K562 (cell line): ENCODE results near the gene SKOR1. TPM values are rescaled to one million over a fixed set of nuclear protein-coding genes. Genes with fewer than 3 reads are reported as not detected.

Source experiments
- ATF1 ChIP-seq, 2 experiments: fragments of 450-650 bp in 1 of 2; IDR thresholded peaks; 2 replicates each; pipeline ENCODE4 v1.6.1; 2016; ENCODE audit warnings: missing compliant biosample characterization in 1 of 2, missing genetic modification characterization in 1 of 2
- EP400 ChIP-seq: fragments of 450-650 bp; IDR thresholded peaks from 2 replicates; pipeline ENCODE4 v1.6.1; 2017; ENCODE audit warnings: antibody characterized with exemption, mild to moderate bottlenecking, moderate library complexity
- ESRRB ChIP-seq: fragments of 250-450 bp; sonication (Bioruptor Pico); IDR thresholded peaks from 2 replicates; pipeline ENCODE4 v1.5.0; 2020; ENCODE audit warnings: mild to moderate bottlenecking, moderate library complexity, borderline replicate concordance
- GABPB1 ChIP-seq: sonication (generic); formaldehyde crosslinking; IDR thresholded peaks from 2 replicates; pipeline ENCODE4 v1.8.0; 2022; ENCODE audit warnings: mild to moderate bottlenecking, missing genetic modification reagents
- LCOR ChIP-seq: sonication (generic); formaldehyde crosslinking; IDR thresholded peaks from 2 replicates; pipeline ENCODE4 v1.8.0; 2022; ENCODE audit warnings: mild to moderate bottlenecking, missing genetic modification reagents
- PHB2 ChIP-seq: fragments of 450-650 bp; IDR thresholded peaks from 2 replicates; pipeline ENCODE4 v1.6.1; 2017; ENCODE audit warnings: low read depth
- TBP ChIP-seq: optimal IDR thresholded peaks from 2 replicates; pipeline ENCODE3; 2011; ENCODE audit warnings: low read depth, low read length, improper control_type of control experiment
- XRCC4 ChIP-seq: IDR thresholded peaks from one replicate; pipeline ENCODE4 v1.6.1; 2011; ENCODE audit not compliant: insufficient read depth, insufficient read length; ENCODE audit errors: extremely low read depth
- ZBTB7A ChIP-seq: IDR thresholded peaks from 2 replicates; pipeline ENCODE4 v1.6.1; 2011; ENCODE audit warnings: low read depth, mild to moderate bottlenecking, low read length, moderate library complexity, borderline replicate concordance; ENCODE audit not compliant: control insufficient read depth
- ZNF134 ChIP-seq: fragments of 250-450 bp; sonication (Bioruptor Pico); conservative IDR thresholded peaks from 2 replicates; pipeline ENCODE4 v1.4.0; 2020
- ZNF212 ChIP-seq: fragments of 450-650 bp; formaldehyde crosslinking; IDR thresholded peaks from 2 replicates; pipeline ENCODE4 v1.4.0; 2020; ENCODE audit warnings: mild to moderate bottlenecking
- polyA plus RNA-seq, 8 experiments: library from polyadenylated mRNA; depleted of rRNA in 4 of 8; stranded (reverse) in 5 of 8; unstranded in 3 of 8; fragments of >200 nt; fragmentation: Nextera tagmentation in 2 of 8; fragmentation: Illumina TruSeq in 1 of 8; extraction: Ambion mirVana in 2 of 8; extraction: Trizol in 1 of 8; gene quantifications; 2 replicates each; pipeline versions ENCODE4 v1.2.1 to v1.2.3, GENCODE V29; 2011 to 2014; ENCODE audit warnings: inconsistent platforms in 1 of 8, missing spikeins in 1 of 8
- total RNA-seq, 7 experiments: library from RNA; depleted of rRNA in 6 of 7; stranded (reverse); fragments of >200 nt in 6 of 7; fragmentation: Illumina TruSeq in 2 of 7; extraction: Trizol in 2 of 7; gene quantifications; 2 replicates each; pipeline versions ENCODE4 v1.2.1 to v1.2.3, GENCODE V29; 2011 to 2021; ENCODE audit warnings: low replicate concordance in 1 of 7
- TF ChIP-seq, protein P1 (sequence below): IDR thresholded peaks from 2 replicates; pipeline ENCODE4 v1.6.1; 2016; ENCODE audit warnings: missing genetic modification characterization, missing compliant biosample characterization
- TF ChIP-seq, protein P2 (sequence below), 2 experiments: fragments of 450-650 bp in 1 of 2; sonication (generic) in 1 of 2; formaldehyde crosslinking; conservative IDR thresholded peaks; 2 replicates each; pipeline versions ENCODE4 v1.4.0 to v1.8.1; 2020 to 2022; ENCODE audit warnings: mild to moderate bottlenecking in 1 of 2, missing genetic modification reagents in 1 of 2
- TF ChIP-seq, protein P3 (sequence below): fragments of 200-400 bp; formaldehyde crosslinking; IDR thresholded peaks from 2 replicates; pipeline ENCODE4 v1.6.1; 2017; ENCODE audit warnings: mild to moderate bottlenecking, low read depth, low read length, moderate library complexity
- TF ChIP-seq, protein P4 (sequence below): fragments of 450-650 bp; formaldehyde crosslinking; IDR thresholded peaks from 2 replicates; pipeline ENCODE4 v1.4.0; 2022; ENCODE audit warnings: missing genetic modification characterization
- TF ChIP-seq, protein P5 (sequence below): sonication (generic); formaldehyde crosslinking; IDR thresholded peaks from 2 replicates; pipeline ENCODE4 v1.8.1; 2023; ENCODE audit warnings: mild to moderate bottlenecking, missing genetic modification reagents, moderate library complexity
- TF ChIP-seq, protein P6 (sequence below): sonication (generic); formaldehyde crosslinking; IDR thresholded peaks from 2 replicates; pipeline ENCODE4 v1.8.1; 2023; ENCODE audit warnings: mild to moderate bottlenecking, missing genetic modification reagents

The SKOR1 gene
- total and polyA plus RNA-seq, 9 of the 15 experiments (the other 6 are each of a cell fraction or from before 2014, with no cell fraction given): 0.04 to 0.41 (median 0.09) TPM; not detected in 3

DNA sequence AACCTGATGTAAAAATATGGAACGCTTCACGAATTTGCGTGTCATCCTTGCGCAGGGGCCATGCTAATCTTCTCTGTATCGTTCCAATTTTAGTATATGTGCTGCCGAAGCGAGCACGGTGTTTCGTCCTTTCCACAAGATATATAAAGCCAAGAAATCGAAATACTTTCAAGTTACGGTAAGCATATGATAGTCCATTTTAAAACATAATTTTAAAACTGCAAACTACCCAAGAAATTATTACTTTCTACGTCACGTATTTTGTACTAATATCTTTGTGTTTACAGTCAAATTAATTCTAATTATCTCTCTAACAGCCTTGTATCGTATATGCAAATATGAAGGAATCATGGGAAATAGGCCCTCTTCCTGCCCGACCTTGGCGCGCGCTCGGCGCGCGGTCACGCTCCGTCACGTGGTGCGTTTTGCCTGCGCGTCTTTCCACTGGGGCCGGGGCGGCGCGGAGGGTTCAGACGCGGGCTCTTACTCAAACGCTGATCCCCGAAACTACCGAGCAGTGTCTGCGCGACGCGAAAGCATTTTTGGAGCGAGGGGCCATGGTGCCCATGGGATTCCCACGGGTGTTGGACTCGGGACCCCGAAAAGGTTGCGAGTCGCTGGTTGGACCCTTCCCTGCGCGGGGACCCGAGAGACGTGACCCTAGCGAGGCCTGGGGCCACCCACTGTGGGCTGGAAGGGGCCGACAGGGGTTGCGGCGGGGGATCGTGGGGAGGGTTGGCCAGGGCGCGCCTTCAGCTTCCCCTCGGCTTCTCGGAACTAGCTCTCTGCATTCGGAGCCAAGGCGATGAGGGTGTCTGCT, 14.8 kb downstream of the SKOR1 start, which contains the start of gene RNU6-1 (continued):
- TF ChIP-seq XRCC4 (no peak), PHB2 (no peak), LCOR (CRISPR knock-in tag) (peak; percentile 23; the same call in 1 of the 2 replicates), GABPB1 (CRISPR knock-in tag) (peak; percentile 41; the same call in 1 of the 2 replicates), ATF1 (CRISPR knock-in tag; IDR thresholded peaks at IDR 0.05) (no peak), ATF1 (tag; IDR thresholded peaks at IDR 0.05) (peak; percentile 90), ESRRB (CRISPR knock-in tag) (no peak), ZNF212 (CRISPR knock-in tag) (no peak), EP400 (peak; percentile 89), ZBTB7A (peak; percentile 22; the same call in 1 of the 2 replicates), TBP (peak; percentile 98), ZNF134 (CRISPR knock-in tag) (no peak)
- TF ChIP-seq, protein P1, sequence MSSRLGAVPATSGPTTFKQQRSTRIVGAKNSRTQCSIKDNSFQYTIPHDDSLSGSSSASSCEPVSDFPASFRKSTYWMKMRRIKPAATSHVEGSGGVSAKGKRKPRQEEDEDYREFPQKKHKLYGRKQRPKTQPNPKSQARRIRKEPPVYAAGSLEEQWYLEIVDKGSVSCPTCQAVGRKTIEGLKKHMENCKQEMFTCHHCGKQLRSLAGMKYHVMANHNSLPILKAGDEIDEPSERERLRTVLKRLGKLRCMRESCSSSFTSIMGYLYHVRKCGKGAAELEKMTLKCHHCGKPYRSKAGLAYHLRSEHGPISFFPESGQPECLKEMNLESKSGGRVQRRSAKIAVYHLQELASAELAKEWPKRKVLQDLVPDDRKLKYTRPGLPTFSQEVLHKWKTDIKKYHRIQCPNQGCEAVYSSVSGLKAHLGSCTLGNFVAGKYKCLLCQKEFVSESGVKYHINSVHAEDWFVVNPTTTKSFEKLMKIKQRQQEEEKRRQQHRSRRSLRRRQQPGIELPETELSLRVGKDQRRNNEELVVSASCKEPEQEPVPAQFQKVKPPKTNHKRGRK (tag): no peak
- TF ChIP-seq, protein P2, sequence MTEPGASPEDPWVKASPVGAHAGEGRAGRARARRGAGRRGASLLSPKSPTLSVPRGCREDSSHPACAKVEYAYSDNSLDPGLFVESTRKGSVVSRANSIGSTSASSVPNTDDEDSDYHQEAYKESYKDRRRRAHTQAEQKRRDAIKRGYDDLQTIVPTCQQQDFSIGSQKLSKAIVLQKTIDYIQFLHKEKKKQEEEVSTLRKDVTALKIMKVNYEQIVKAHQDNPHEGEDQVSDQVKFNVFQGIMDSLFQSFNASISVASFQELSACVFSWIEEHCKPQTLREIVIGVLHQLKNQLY (CRISPR knock-in tag; conservative IDR thresholded peaks at IDR 0.05): no peak
- TF ChIP-seq, protein P3, sequence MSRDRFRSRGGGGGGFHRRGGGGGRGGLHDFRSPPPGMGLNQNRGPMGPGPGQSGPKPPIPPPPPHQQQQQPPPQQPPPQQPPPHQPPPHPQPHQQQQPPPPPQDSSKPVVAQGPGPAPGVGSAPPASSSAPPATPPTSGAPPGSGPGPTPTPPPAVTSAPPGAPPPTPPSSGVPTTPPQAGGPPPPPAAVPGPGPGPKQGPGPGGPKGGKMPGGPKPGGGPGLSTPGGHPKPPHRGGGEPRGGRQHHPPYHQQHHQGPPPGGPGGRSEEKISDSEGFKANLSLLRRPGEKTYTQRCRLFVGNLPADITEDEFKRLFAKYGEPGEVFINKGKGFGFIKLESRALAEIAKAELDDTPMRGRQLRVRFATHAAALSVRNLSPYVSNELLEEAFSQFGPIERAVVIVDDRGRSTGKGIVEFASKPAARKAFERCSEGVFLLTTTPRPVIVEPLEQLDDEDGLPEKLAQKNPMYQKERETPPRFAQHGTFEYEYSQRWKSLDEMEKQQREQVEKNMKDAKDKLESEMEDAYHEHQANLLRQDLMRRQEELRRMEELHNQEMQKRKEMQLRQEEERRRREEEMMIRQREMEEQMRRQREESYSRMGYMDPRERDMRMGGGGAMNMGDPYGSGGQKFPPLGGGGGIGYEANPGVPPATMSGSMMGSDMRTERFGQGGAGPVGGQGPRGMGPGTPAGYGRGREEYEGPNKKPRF: no peak
- TF ChIP-seq, protein P4, sequence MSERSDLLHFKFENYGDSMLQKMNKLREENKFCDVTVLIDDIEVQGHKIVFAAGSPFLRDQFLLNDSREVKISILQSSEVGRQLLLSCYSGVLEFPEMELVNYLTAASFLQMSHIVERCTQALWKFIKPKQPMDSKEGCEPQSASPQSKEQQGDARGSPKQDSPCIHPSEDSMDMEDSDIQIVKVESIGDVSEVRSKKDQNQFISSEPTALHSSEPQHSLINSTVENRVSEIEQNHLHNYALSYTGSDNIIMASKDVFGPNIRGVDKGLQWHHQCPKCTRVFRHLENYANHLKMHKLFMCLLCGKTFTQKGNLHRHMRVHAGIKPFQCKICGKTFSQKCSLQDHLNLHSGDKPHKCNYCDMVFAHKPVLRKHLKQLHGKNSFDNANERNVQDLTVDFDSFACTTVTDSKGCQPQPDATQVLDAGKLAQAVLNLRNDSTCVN (CRISPR knock-in tag): no peak
- TF ChIP-seq, protein P5, sequence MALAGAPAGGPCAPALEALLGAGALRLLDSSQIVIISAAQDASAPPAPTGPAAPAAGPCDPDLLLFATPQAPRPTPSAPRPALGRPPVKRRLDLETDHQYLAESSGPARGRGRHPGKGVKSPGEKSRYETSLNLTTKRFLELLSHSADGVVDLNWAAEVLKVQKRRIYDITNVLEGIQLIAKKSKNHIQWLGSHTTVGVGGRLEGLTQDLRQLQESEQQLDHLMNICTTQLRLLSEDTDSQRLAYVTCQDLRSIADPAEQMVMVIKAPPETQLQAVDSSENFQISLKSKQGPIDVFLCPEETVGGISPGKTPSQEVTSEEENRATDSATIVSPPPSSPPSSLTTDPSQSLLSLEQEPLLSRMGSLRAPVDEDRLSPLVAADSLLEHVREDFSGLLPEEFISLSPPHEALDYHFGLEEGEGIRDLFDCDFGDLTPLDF (CRISPR knock-in tag): peak; percentile 44
- TF ChIP-seq, protein P6, sequence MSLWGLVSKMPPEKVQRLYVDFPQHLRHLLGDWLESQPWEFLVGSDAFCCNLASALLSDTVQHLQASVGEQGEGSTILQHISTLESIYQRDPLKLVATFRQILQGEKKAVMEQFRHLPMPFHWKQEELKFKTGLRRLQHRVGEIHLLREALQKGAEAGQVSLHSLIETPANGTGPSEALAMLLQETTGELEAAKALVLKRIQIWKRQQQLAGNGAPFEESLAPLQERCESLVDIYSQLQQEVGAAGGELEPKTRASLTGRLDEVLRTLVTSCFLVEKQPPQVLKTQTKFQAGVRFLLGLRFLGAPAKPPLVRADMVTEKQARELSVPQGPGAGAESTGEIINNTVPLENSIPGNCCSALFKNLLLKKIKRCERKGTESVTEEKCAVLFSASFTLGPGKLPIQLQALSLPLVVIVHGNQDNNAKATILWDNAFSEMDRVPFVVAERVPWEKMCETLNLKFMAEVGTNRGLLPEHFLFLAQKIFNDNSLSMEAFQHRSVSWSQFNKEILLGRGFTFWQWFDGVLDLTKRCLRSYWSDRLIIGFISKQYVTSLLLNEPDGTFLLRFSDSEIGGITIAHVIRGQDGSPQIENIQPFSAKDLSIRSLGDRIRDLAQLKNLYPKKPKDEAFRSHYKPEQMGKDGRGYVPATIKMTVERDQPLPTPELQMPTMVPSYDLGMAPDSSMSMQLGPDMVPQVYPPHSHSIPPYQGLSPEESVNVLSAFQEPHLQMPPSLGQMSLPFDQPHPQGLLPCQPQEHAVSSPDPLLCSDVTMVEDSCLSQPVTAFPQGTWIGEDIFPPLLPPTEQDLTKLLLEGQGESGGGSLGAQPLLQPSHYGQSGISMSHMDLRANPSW: no peak
